HG03457 (cell line): ENCODE measurements around the gene STXBP2.
"Not testable (repeated sequence)": the region's sequence is repeated elsewhere in the genome, so short reads cannot be mapped to it uniquely, and the experiment has no call there.

Experiments used
- ATAC-seq: cut with Tn5 transposase; IDR thresholded peaks from one replicate; pipeline ENCODE4 v1.9.1; 2021; ENCODE audit warnings: moderate number of reproducible peaks; ENCODE audit not compliant: unreplicated experiment

Gene STXBP2

GRCh38 chr19:7631577-7631976, 5.3 kb upstream of the STXBP2 start:
- no peak for ATAC-seq

- no peak for ATAC-seq
These were observed 4.3 kb upstream of the STXBP2 start for GRCh38 chr19:7632340-7633203.

DNA sequence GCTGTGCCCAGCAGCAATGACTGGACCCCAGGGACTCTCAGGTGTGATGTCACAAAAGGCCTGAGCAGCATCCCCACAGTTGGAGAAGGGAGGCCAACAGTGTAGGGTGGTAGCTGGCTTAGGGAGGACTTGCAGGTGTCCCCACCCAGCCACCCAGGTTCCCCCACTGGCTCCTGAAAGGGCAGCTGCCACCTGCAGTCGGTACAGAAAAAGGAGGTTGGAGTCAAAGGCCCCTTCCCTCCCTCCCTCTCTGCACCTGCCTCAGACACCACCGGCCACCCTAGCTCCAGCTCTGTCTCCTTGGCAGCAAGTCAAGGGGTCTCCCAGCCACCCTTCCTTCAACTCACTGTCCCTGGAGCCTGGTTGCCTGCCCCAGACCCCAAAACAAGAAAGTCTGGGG, 3.2 kb upstream of the STXBP2 start, which contains the start of gene PCP2:
TSS of gene PCP2 (minus strand) at position 22 of the 400 bp plus-strand sequence. CDS start 262 bp downstream, outside the sequence.
- no peak for ATAC-seq

- ATAC-seq: no peak
These were observed 1.2 kb upstream of the STXBP2 start for GRCh38 chr19:7635670-7636069.

GRCh38 chr19:7636317-7636690, 606 bp upstream of the STXBP2 start:
- no peak for ATAC-seq

- ATAC-seq: no peak
These were observed 705 bp downstream of the STXBP2 start for GRCh38 chr19:7637374-7638256.

GRCh38 chr19:7638802-7639465, 2.0 kb downstream of the STXBP2 start:
- ATAC-seq: no peak

DNA sequence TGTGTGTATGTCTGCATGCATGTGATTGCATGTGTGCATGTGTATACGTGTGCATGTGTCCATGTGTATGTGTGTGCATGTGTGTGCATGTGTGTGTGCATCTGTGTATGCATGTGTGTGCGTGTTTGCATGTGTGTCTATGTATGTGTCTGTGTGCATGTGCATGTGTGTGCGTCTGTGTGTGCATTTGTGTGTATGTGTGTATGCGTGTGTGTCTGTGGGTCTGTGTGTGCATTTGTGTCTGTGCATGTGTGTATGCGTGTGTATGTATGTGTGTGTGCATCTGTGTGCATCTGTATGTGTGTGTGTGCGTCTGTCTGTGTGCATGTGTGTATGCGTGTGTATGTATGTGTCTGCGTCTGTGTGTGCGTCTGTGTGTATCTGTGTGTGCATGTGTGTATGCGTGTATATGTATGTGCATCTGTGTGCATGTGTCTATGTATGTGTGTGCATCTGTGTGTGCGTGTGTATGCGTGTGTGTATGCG, 3.0 kb downstream of the STXBP2 start:
- no peak for ATAC-seq

DNA sequence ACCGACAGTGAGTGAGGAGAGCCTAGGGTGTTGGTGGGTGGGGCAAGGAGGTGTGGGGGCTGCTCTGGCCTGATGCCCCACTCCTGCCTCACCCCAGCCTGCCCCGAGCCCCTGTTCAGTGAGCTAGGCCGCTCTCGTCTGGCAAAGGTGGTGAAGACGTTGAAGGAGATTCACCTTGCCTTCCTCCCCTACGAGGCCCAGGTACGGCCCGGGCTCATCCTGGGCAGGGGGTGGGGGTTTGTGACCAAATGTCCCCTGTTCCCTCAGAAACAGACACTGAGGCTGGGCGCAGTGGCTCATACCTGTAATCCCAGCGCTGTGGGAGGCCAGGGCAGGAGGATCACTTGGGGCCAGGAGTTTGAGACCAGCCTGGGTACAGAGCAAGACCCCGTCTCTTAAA, 3.9 kb downstream of the STXBP2 start:
- no peak for ATAC-seq

GRCh38 chr19:7641290-7642276, 4.7 kb downstream of the STXBP2 start:
- ATAC-seq: no peak

- no peak for ATAC-seq
These were observed 5.6 kb downstream of the STXBP2 start for GRCh38 chr19:7642295-7643030.

DNA sequence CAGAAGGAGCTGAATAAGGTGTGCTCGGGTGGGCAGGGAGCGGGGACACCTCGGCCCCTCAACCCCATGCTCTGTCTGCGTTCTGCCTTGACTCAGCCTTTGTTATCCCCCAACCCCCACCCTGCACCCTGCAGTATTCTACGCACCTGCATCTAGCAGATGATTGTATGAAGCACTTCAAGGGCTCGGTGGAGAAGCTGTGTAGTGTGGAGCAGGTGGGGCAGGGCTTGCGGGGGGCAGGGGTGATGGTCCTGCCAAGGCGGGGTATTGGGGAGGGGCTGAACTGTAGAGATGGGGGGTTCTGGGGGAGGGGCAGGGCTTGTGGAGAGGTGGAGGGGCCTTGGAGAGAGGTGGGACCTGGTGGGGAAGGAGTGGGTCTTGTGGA, 6.1 kb downstream of the STXBP2 start:
- ATAC-seq: no peak

GRCh38 chr19:7643629-7644549, 7.0 kb downstream of the STXBP2 start:
- ATAC-seq: not testable (repeated sequence)

GRCh38 chr19:7644550-7644877, 7.6 kb downstream of the STXBP2 start:
- ATAC-seq: no peak

- ATAC-seq: no peak
These were observed 8.3 kb downstream of the STXBP2 start for GRCh38 chr19:7645163-7645562.

DNA sequence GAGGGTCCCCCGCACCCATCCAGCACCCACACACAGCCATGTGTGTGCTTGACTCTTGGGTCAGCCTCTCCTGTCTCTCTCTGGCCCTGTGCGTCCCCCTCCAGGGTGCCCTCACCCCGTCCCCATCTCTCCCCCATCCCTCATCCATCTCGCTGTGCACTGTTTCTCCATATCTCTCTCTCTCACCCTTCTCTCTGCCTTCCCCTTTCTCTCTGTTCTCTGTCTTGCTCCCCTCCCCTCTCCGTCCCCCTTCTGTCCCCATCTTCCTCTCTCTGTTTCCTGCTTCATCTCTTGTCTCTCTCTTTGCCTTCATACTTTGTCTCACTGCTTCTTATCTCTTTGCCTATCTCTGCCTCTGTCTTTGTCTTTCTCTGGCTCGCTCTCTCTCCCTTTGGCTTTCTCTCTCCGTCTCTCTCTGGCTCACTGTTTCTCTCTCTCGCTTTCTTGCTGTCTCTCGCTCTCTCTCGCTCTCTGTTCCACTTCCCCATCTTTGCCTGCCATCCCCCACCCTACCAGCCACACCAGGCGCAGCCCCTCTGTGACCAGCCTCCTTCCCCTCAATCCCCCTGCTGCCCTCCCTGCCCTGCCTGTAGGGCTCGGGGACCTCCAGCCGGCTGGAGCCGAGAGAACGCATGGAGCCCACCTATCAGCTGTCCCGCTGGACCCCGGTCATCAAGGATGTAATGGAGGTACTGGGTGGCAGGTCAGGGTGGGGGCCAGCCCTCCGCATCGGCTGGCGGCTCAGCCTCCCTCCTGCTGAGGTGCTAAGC, 8.9 kb downstream of the STXBP2 start:
- no peak for ATAC-seq

GRCh38 chr19:7646426-7646700, 9.5 kb downstream of the STXBP2 start:
- no peak for ATAC-seq

DNA sequence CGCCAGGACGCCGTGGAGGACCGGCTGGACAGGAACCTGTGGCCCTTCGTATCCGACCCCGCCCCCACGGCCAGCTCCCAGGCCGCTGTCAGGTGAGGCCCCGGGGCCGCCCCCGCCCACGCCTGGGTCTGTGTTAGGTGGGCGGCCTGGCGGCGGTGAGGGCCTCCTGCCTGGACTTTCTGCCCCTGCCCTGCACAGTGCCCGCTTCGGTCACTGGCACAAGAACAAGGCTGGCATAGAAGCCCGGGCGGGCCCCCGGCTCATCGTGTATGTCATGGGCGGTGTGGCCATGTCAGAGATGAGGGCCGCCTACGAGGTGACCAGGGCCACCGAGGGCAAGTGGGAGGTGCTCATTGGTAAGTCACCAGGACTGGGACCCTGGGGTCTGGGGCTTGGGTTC, 10.2 kb downstream of the STXBP2 start:
- no peak for ATAC-seq
